Activated naive CD8-positive, alpha-beta T cell treated with anti-CD3 and anti-CD28 coated beads, Interleukin-2, amount 10 ng/mL, durations not matched to agents 7 days and 5 days (primary cell): ENCODE results near the gene CCDC24. TPM values are rescaled to one million over a fixed set of nuclear protein-coding genes. Genes with fewer than 3 reads are reported as not detected.

Source experiments
- ATAC-seq: fragments of 150-1000 bp; cut with Tn5 transposase; one replicate; pipeline ENCODE4 v1.10.0; 2021; ENCODE audit warnings: low read depth, moderate library complexity
- POLR2A ChIA-PET: fragments of 350-600 bp; sonication (Branson Sonifier 250); formaldehyde crosslinking; loops from one replicate; lab custom pipeline; 2021; ENCODE audit warnings: antibody characterized with exemption; lab: Charles Lee
- DNase-seq: peaks from one replicate; pipeline ENCODE4 v3.0.0; 2021
- H3K27ac Mint-ChIP-seq: one replicate; pipeline ENCODE4 v1.8.0; 2022; ENCODE audit warnings: mild to moderate bottlenecking, mixed read lengths
- H3K27me3 Mint-ChIP-seq: one replicate; pipeline ENCODE4 v1.8.0; 2022; ENCODE audit warnings: mild to moderate bottlenecking, moderate library complexity, mixed read lengths
- H3K36me3 Mint-ChIP-seq: one replicate; pipeline ENCODE4 v1.8.0; 2021; ENCODE audit warnings: mild to moderate bottlenecking, mixed read lengths
- H3K4me1 Mint-ChIP-seq: one replicate; pipeline ENCODE4 v1.8.0; 2021; ENCODE audit warnings: mixed read lengths
- H3K4me3 Mint-ChIP-seq: one replicate; pipeline ENCODE4 v1.8.0; 2022; ENCODE audit warnings: mild to moderate bottlenecking, moderate library complexity, mixed read lengths
- H3K9me3 Mint-ChIP-seq: one replicate; pipeline ENCODE4 v1.8.0; 2021; ENCODE audit warnings: mixed read lengths
- total RNA-seq, 2 experiments: library from RNA; stranded (reverse); gene quantifications; one replicate each; pipeline ENCODE4 v1.2.3, GENCODE V29; 2021

CCDC24 gene
- total RNA-seq, 2 experiments from 2014 or later, result 1.3 to 3.2 TPM

DNA sequence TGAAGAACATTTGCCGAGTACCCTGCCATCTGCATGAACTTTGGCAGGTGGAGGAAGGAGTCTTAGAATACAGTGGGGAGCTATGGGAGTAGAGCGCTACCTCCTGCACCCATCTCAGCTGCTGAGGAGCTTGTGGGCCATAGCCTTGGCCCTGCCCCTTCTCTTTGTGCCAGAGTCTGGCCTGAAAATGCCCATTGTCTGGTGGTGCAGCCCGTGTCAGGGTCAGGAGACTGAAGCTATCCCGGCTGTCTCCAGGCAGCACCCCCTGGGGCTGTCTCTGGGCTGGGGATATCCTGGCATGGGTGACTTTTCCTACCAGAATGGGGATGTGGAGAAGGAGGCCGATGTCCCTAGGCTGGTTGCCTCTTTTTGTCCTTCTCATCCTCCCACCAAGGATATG is 37.4 kb upstream of the CCDC24 start:
- Mint-ChIP-seq H3K27ac (no peak overlapping the region), H3K4me1 (no peaks in the 10 kb centered on the region), H3K4me3 (no peak overlapping the region), H3K9me3 (no peaks in the 10 kb centered on the region), H3K36me3 (peaks cover 6% of the 10 kb centered on the region), H3K27me3 (no peaks in the 10 kb centered on the region)
- no peak for ATAC-seq
- POLR2A ChIA-PET, result no interaction called here
- no peak for DNase-seq

DNA sequence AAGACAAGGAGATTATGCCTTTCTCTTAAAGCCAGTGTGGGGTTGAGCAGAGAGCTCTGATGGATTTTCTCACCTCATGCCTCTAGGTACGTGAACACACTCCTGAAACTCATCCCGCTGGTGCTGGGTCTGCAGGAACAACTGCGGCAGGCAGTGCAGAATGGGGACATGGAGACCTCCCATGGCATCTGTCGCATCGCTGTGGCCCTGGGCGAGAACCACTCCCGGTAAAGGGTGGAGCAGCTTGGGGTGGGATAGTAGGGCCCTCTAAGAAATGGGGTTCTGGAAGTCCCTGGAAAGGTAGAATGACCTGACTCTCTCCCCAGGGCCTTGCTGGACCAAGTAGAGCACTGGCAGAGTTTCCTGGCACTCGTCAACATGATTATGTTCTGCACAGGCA is 35.2 kb upstream of the CCDC24 start:
- Mint-ChIP-seq H3K36me3 (peaks cover 5% of the 10 kb centered on the region), H3K9me3 (no peaks in the 10 kb centered on the region), H3K4me3 (no peak overlapping the region), H3K4me1 (no peaks in the 10 kb centered on the region), H3K27ac (no peak overlapping the region), H3K27me3 (no peaks in the 10 kb centered on the region)
- POLR2A ChIA-PET, result interaction anchor here (1.1 kb wide), 1 partner anchor 45 kb away, joined by 4 read pairs; no protein-coding TSS in a partner anchor
- DNase-seq, result no peak
- ATAC-seq, result no peak

DNA sequence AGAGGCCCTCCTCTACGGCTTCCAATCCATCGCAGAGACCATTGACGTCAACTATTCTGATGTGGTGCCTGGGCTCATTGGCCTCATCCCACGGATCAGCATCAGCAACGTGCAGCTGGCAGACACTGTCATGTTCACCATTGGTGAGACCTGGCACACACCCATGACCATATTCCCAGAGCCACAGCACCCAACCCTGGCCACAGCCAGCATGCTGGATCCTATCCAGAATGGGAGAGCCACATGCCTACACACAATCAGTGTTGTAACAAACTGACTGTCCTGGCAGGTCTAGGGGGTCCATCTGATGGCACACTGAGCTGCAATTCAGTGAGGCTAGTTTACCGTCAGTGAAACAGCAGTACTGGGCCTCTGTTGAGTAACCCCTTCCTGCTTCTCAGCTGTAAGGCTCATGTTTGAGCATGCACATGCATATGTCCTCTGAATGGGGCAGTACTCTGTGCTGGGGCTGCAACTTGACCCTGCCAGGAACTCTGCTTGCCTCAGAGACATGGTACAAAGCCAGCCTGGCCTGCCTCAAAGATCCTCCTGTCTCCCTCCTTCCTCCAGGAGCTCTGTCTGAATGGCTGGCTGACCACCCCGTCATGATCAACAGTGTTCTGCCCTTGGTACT is 33.9 kb upstream of the CCDC24 start:
- peaks cover 7% of the 10 kb centered on the region for H3K36me3 Mint-ChIP-seq
- POLR2A ChIA-PET, result interaction anchor here (1.1 kb wide), 1 partner anchor 46 kb away, joined by 4 read pairs; no protein-coding TSS in a partner anchor
- H3K27ac Mint-ChIP-seq, result no peak overlapping the region
- no peak overlapping the region for H3K4me3 Mint-ChIP-seq
- no peaks in the 10 kb centered on the region for H3K27me3 Mint-ChIP-seq
- H3K9me3 Mint-ChIP-seq, result no peaks in the 10 kb centered on the region
- ATAC-seq (no peak), DNase-seq (no peak)
- peaks cover 4% of the 10 kb centered on the region for H3K4me1 Mint-ChIP-seq

DNA sequence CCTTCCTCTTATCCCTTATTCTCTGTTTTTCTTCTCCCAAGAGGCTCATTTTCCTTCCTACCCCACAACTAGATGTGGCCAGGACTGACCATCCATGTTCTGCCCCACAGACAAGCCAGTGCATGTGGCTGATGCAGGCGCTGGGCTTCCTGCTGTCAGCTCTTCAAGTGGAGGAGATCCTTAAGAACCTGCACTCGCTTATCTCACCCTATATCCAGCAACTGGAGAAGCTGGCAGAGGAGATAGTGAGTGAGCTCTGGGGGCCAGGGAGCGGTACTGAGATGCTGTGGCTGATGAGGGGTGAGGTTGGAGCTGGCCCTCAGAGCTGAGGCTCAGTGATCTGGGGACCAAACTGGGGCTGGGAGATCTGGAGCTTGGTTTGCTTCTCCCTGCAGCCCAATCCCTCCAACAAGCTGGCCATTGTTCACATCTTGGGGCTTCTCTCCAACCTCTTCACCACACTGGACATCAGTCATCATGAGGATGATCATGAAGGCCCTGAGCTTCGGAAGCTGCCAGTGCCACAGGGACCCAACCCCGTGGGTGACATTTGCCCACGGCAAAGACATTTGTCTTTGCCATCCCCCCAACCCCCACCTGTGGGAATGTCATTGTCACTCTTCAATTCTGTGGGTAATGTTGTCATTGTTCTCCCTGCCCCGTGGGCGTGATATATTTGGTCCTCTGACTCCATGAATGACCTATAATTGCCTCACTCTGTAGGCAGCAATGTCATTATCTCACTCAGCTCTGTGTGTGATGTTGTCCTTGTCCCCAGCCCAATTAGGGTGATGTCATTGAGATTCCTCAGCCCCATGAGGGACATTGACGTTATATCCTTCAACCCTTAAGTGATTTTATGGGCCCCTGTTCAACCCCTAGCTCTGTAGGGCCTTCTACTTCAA is 32.8 kb upstream of the CCDC24 start:
- ATAC-seq (no peak), DNase-seq (no peak)
- H3K4me1 Mint-ChIP-seq, result peaks cover 8% of the 10 kb centered on the region
- peaks cover 7% of the 10 kb centered on the region for H3K36me3 Mint-ChIP-seq
- no peaks in the 10 kb centered on the region for H3K9me3 Mint-ChIP-seq
- H3K4me3 Mint-ChIP-seq, result no peak overlapping the region
- POLR2A ChIA-PET, result interaction anchor here (1.2 kb wide), 1 partner anchor 9 kb away, joined by 3 read pairs; no protein-coding TSS in a partner anchor
- H3K27ac Mint-ChIP-seq, result no peak overlapping the region
- H3K27me3 Mint-ChIP-seq, result no peaks in the 10 kb centered on the region

DNA sequence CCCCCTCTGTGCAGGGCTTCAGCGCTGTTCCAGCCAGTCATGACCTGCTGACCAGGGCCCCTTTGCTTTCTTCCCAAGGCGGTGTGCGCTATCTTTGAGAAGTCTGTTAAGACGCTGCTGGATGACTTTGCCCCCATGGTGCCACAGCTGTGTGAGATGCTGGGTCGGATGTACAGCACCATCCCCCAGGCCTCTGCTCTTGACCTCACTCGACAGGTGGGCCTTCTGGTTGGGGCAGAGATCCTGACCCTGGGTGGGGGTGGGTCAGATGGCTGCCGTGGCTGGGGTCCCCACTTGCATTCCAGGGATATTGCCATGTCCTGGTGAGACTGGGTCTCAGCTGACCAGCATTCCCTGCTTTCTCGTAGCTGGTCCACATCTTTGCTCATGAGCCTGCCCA is 30.6 kb upstream of the CCDC24 start:
- H3K36me3 Mint-ChIP-seq, result peaks cover 7% of the 10 kb centered on the region
- no peaks in the 10 kb centered on the region for H3K9me3 Mint-ChIP-seq
- DNase-seq, result no peak
- POLR2A ChIA-PET, result no interaction called here
- H3K27me3 Mint-ChIP-seq, result no peaks in the 10 kb centered on the region
- H3K4me3 Mint-ChIP-seq, result no peak overlapping the region
- no peak for ATAC-seq
- no peak overlapping the region for H3K27ac Mint-ChIP-seq
- H3K4me1 Mint-ChIP-seq, result peaks cover 8% of the 10 kb centered on the region

DNA sequence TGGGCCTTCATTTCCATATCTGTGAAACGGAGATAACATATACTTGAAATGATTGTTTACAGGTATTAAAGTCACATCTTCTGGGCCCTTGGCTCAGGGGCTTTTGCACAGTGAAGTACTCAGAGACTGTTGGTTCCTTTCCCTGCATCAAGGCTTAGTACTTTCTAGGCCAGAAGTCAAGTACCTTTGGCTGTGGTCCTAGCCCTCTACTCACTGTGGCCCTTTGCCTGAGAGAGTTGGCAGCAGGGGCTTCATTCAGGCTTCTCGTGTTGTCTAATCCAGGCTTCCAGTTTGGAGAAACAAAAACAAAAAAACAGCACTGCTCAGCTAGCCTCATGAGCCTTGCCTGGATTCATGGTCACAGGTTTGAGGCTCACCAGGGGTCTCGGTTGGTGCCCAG is 29.7 kb upstream of the CCDC24 start:
- ATAC-seq, result no peak
- POLR2A ChIA-PET, result no interaction called here

DNA sequence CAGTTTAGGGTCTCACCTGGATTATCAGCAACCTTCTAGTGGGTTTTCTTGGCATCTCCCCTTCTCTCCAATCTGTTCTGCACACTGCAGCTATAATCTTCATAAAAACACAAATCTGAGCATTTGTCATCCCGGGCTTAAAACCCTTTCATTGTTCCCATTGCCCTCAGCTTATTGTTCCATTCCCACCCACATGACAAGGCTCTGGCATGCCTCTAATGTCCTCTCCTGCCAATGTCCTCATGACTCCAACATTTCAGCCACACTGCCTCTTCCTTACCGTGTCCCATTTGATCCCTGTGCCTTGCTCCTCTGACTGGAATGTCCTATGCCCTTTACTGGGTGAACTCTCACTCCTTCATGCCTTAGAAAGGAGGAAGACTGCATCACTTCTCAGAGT is 29.1 kb upstream of the CCDC24 start:
- H3K9me3 Mint-ChIP-seq, result no peaks in the 10 kb centered on the region
- POLR2A ChIA-PET, result no interaction called here
- H3K27me3 Mint-ChIP-seq, result no peaks in the 10 kb centered on the region
- peaks cover 4% of the 10 kb centered on the region for H3K36me3 Mint-ChIP-seq
- no peak overlapping the region for H3K4me3 Mint-ChIP-seq
- DNase-seq, result no peak
- no peak overlapping the region for H3K27ac Mint-ChIP-seq
- no peak for ATAC-seq
- peaks cover 8% of the 10 kb centered on the region for H3K4me1 Mint-ChIP-seq

More for the DNA sequence above, 29.7 kb upstream of the CCDC24 start:
- Mint-ChIP-seq H3K36me3 (peaks cover 7% of the 10 kb centered on the region), H3K9me3 (no peaks in the 10 kb centered on the region), H3K27me3 (no peaks in the 10 kb centered on the region), H3K27ac (no peak overlapping the region), H3K4me1 (peaks cover 8% of the 10 kb centered on the region), H3K4me3 (no peak overlapping the region)
- no peak for DNase-seq

DNA sequence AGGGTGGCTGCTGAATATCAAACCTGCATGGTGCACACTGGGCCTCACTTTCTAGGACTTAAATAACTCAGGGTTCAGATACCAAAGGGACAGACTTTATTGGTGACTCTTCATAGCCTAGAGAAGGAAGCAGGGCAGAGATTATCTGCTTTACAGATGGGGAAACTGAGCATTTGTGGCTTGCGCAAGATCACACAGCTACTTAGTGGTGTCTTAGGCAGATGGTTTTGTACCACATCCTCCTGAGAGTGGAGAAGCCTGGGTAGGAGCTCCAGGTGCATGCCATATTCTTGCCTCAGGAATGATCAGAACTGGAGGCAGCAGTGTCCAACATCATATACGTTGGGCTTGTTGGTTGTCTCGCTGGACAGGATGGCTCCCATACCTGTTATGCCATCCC is 28.4 kb upstream of the CCDC24 start:
- H3K36me3 Mint-ChIP-seq, result peaks cover 4% of the 10 kb centered on the region
- H3K9me3 Mint-ChIP-seq, result no peaks in the 10 kb centered on the region
- ATAC-seq (no peak), DNase-seq (no peak)
- peaks cover 8% of the 10 kb centered on the region for H3K4me1 Mint-ChIP-seq
- no peak overlapping the region for H3K4me3 Mint-ChIP-seq
- H3K27me3 Mint-ChIP-seq, result no peaks in the 10 kb centered on the region
- POLR2A ChIA-PET, result no interaction called here
- no peak overlapping the region for H3K27ac Mint-ChIP-seq

DNA sequence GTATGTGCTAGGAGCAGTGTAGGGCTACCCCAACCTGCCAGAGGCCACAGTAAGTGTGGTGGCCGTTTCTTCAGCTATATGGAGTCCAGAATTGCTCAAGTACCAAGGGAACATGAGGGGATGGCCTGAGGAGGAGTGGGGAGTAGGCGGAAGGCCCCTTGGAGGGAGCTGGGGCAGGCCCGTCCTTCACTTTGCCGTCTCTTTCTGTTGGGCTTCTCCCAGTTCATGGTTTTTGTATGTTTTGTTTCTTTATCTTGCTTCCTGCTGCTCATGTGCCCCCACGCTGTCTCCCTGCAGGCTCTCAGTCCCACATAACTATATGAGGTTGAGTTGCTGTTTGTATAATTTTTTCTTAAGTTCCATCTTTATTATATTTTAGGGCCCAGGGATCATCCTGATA is 27.5 kb upstream of the CCDC24 start:
- Mint-ChIP-seq H3K36me3 (peaks cover 4% of the 10 kb centered on the region), H3K9me3 (no peaks in the 10 kb centered on the region), H3K4me1 (peaks cover 8% of the 10 kb centered on the region), H3K4me3 (no peak overlapping the region), H3K27me3 (no peaks in the 10 kb centered on the region), H3K27ac (no peak overlapping the region)
- DNase-seq (no peak), ATAC-seq (no peak)
- POLR2A ChIA-PET, result no interaction called here

DNA sequence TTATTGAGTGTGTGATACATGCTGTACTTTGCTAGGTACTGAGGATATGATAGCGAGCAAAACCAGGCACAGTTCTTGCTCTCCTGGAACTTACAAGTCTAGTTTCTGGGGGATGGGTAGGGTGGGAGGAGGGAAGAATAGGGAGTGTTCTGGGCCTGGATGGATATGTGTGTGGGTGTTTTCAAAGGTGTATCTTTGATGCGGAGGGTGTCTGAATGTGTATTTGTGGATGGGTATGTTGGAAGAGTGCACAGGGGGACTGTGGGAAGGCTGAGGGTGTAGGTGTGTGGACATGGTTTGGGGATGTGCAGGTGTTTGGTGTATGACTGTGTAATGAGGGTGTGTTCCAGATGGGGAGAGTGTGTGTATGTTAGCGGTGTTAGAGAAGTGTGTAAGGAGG is 26.1 kb upstream of the CCDC24 start:
- DNase-seq (no peak), ATAC-seq (no peak)
- Mint-ChIP-seq H3K36me3 (peaks cover 4% of the 10 kb centered on the region), H3K27me3 (no peaks in the 10 kb centered on the region), H3K27ac (no peak overlapping the region), H3K4me1 (peaks cover 15% of the 10 kb centered on the region), H3K4me3 (no peak overlapping the region), H3K9me3 (no peaks in the 10 kb centered on the region)
- POLR2A ChIA-PET, result no interaction called here

DNA sequence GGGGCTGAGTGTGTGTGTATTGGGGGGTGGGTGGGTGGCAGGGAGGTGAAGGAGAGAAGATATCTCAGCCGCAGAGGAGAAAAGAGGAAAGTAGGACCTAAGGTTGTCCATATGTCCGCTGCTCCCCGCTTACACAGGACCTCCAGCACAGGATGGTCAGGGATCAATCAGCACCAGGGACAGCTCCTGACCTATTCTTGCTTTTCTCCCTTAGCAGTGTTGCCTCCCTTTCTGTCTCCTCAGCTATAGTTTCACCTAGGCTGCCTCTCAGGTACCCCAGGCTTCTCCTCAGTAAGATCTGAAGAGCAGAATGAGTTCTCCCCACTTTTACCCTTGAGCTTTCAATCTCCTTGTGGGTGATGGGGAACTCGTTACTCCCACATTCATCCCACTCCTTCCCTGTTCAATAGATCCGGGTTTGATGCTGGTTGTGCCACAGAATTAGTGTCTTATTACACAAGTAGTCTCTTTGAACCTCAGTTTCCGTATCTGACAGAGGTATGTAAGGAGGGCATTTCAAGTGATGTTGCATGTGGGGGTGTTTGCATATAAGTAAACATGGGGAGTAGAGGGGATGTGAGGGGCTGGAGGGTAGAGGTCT is 23.0 kb upstream of the CCDC24 start:
- ATAC-seq (no peak), DNase-seq (no peak)
- Mint-ChIP-seq H3K4me3 (no peak overlapping the region), H3K27me3 (no peaks in the 10 kb centered on the region), H3K36me3 (no peaks in the 10 kb centered on the region), H3K9me3 (no peaks in the 10 kb centered on the region), H3K4me1 (peaks cover 13% of the 10 kb centered on the region), H3K27ac (no peak overlapping the region)
- POLR2A ChIA-PET, result interaction anchor here (5.7 kb wide), 1 partner anchor 22 kb away, joined by 22 read pairs; the partner anchor contains the start of gene IPO13

DNA sequence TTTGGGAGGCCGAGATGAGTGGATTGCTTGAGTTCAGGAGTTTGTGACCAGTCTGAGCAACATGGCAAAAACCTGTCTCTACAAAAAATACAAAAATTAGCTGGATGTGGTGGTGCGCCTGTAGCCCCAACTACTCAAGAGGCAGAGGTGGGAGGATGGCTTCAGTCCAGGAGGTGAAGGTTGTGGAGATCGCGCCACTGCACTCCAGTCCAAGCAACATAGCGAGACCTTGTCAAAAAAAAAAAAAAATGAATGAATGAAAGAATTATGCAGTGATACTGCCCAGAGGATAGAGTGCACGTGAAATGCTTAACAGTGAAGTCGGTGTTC is 22.0 kb upstream of the CCDC24 start:
- Mint-ChIP-seq H3K4me1 (peaks cover 21% of the 10 kb centered on the region), H3K27ac (no peak overlapping the region), H3K9me3 (no peaks in the 10 kb centered on the region), H3K27me3 (no peaks in the 10 kb centered on the region), H3K36me3 (no peaks in the 10 kb centered on the region), H3K4me3 (peak overlapping the region; percentile 95)
- DNase-seq (no peak), ATAC-seq (no peak)
- POLR2A ChIA-PET, result interaction anchor here (0.8 to 5.7 kb wide), 2 partner anchors 22 to 319 kb away, joined by 5 to 22 read pairs; partner anchors contain the start of genes IPO13 and KDM4A

DNA sequence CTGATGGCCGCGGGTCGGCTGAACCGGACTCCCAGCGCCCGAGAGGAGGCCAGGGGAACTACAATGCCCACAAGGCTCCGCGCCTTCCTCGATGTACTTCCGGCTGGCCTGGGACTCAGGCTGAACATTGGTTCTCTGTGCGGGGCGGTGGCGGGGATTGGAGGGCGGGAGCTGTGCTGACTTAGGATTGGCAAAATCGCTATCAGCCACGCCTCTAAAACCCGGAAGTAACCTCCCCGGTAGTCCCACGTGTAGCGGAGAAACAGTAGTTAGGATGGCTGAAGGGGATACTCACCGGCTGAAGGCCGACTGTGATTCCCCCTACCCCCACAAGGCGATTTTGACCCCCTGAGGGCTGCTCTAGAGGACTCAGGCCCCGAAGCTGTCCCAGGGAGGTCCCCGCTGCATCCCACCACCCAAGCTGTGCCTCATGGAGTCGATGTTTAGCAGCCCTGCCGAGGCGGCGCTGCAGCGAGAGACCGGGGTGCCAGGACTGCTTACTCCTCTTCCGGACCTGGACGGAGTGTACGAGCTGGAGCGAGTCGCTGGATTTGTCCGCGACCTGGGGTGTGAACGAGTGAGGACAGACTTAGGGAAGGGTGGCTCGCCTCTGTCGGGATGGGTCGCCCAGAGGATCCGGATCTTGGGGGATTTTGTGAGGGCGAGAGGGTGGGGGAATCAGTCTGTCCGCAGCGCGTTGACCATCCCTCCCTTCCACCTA is 21.5 kb upstream of the CCDC24 start, which contains the start of gene DPH2:
TSS of gene DPH2 (plus strand) at position 265 of the 721 bp plus-strand sequence. CDS start at position 431, 166 bp downstream.
- no peaks in the 10 kb centered on the region for H3K9me3 Mint-ChIP-seq
- ATAC-seq (peak; percentile 84), DNase-seq (peak; percentile 84)
- H3K4me3 Mint-ChIP-seq, result peak within 1 kb of the TSS; percentile 95
- H3K27ac Mint-ChIP-seq, result peak within 1 kb of the TSS; percentile 90
- H3K36me3 Mint-ChIP-seq, result no peaks in the 10 kb centered on the region
- H3K27me3 Mint-ChIP-seq, result no peaks in the 10 kb centered on the region
- H3K4me1 Mint-ChIP-seq, result peaks cover 21% of the 10 kb centered on the region
- POLR2A ChIA-PET, result interaction anchor here (0.8 to 5.7 kb wide), 2 partner anchors 23 to 320 kb away, joined by 5 to 22 read pairs; partner anchors contain the start of genes IPO13 and KDM4A
